ENCODE data around the gene CDIPT.
A peak's percentile ranks its signal among the peaks of the same experiment; 100 is the strongest.

Gene CDIPT

DNA sequence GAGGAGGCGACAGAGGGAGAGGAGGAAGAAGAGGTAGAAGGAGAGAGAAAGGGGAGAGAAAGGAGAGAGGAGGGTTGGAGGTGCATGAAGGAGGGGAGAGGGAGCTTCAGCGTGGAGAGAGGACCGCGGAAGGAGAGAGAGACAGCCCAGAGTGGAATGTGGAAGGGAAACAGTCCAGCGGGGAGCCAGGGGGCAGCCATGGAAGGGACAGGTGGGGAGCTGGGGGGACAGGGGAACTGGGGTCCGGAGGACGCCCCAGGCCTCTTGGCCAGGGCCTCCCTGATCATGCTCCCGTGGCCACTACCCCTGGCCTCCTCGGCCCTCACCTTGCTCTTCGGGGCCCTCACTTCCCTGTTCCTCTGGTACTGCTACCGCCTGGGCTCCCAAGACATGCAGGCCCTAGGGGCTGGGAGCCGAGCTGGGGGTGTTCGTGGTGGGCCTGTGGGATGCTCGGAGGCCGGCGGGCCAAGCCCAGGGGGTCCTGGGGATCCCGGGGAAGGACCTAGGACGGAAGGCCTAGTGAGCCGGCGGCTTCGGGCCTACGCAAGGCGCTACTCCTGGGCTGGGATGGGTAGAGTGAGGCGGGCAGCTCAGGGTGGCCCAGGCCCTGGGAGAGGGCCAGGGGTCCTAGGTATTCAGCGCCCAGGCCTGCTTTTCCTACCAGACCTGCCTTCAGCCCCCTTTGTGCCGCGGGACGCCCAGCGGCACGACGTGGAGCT is 38.0 kb upstream of the CDIPT start:
- TF ChIP-seq EZH2phosphoT487 (IDR thresholded peaks at IDR 0.05; ENCODE audit: borderline replicate concordance): no peak
- TF ChIP-seq, protein P1, sequence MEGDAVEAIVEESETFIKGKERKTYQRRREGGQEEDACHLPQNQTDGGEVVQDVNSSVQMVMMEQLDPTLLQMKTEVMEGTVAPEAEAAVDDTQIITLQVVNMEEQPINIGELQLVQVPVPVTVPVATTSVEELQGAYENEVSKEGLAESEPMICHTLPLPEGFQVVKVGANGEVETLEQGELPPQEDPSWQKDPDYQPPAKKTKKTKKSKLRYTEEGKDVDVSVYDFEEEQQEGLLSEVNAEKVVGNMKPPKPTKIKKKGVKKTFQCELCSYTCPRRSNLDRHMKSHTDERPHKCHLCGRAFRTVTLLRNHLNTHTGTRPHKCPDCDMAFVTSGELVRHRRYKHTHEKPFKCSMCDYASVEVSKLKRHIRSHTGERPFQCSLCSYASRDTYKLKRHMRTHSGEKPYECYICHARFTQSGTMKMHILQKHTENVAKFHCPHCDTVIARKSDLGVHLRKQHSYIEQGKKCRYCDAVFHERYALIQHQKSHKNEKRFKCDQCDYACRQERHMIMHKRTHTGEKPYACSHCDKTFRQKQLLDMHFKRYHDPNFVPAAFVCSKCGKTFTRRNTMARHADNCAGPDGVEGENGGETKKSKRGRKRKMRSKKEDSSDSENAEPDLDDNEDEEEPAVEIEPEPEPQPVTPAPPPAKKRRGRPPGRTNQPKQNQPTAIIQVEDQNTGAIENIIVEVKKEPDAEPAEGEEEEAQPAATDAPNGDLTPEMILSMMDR (conservative IDR thresholded peaks at IDR 0.05; ENCODE audit: low read length): no peak
- Histone ChIP-seq H4K20me1 (ENCODE audit: insufficient read depth, low read length, poor library complexity, severe bottlenecking) (peaks cover 12% of the 10 kb centered on the region), H3F3A (ENCODE audit: low read depth) (no peaks in the 10 kb centered on the region), H2AFZ (ENCODE audit: low read length) (no peak overlapping the region), H3K27me3 (ENCODE audit: insufficient read depth, low read length, poor library complexity, severe bottlenecking) (no peaks in the 10 kb centered on the region), H3K4me3 (ENCODE audit: low read length, poor library complexity, severe bottlenecking) (peak overlapping the region; percentile 70), H3K9me2 (replicated peaks; ENCODE audit: low read depth, low read length) (no peaks in the 10 kb centered on the region), H3K9me3 (ENCODE audit: insufficient read depth, low read depth, low read length) (no peaks in the 10 kb centered on the region), H3K79me2 (ENCODE audit: insufficient read depth, low read length) (no peaks in the 10 kb centered on the region), H3K4me1 (ENCODE audit: insufficient read depth, low read length, poor library complexity, severe bottlenecking) (peaks cover 13% of the 10 kb centered on the region), H3K9ac (ENCODE audit: low read depth, low read length, poor library complexity, severe bottlenecking) (no peak overlapping the region), H3K36me3 (ENCODE audit: insufficient read depth, low read length) (no peaks in the 10 kb centered on the region), H3K4me2 (ENCODE audit: low read depth, low read length, poor library complexity, severe bottlenecking) (peak overlapping the region; percentile 66)

DNA sequence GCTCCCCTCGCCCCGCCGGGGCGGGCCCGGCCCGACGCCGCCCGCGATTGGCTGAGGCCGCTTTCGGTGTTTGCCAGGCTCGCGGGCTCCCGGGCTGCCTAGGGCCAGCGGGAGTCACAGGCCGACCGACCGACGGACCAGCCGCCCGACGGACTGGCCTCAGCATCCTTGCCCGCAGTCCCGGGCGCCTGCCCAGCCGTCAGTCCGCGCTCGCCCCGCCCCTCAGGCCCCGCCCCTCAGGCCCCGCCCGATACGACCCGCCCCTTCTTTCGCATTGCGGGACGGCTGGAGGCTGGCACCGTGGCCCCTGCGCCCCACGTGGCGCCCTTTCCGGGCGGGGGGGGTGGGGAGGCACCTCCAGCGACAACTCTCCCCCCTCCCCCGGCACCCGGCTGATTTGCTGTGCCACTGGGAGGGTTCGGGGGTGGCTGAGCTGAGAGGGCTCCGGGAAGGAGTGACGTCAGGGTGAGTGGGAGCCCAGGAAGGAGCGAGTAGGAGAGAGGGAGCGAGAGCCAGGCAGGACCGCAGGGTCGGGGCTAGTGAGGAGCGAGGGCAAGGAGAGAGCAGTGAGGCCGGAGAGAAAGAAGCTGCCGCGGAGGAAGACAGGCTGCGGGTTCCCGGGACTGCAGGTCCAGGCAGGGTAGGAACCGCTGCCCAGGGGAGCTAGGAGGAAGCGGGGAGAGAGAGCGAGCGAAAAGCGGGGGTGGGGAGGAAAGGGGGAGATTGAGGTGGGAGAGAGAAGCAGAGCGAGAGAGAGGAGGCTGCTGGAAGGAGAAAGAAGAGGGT is 37.3 kb upstream of the CDIPT start, which contains the start of gene ASPHD1:
TSS of gene ASPHD1 (plus strand) at position 387 of the 786 bp plus-strand sequence. CDS start 484 bp downstream, outside the sequence.
- Histone ChIP-seq H3K79me2 (ENCODE audit: insufficient read depth, low read length) (no peaks in the 10 kb centered on the region), H3K9me3 (ENCODE audit: insufficient read depth, low read depth, low read length) (no peaks in the 10 kb centered on the region), H3K36me3 (ENCODE audit: insufficient read depth, low read length) (no peaks in the 10 kb centered on the region), H3K4me1 (ENCODE audit: insufficient read depth, low read length, poor library complexity, severe bottlenecking) (peaks cover 13% of the 10 kb centered on the region), H3K27me3 (ENCODE audit: insufficient read depth, low read length, poor library complexity, severe bottlenecking) (no peaks in the 10 kb centered on the region), H3K9ac (ENCODE audit: low read depth, low read length, poor library complexity, severe bottlenecking) (no peak within 1 kb of the TSS), H3K9me2 (replicated peaks; ENCODE audit: low read depth, low read length) (no peaks in the 10 kb centered on the region), H3F3A (ENCODE audit: low read depth) (no peaks in the 10 kb centered on the region), H3K4me2 (ENCODE audit: low read depth, low read length, poor library complexity, severe bottlenecking) (peak within 1 kb of the TSS; percentile 66), H2AFZ (ENCODE audit: low read length) (peak within 1 kb of the TSS; percentile 55; the same call in 1 of the 2 replicates), H3K4me3 (ENCODE audit: low read length, poor library complexity, severe bottlenecking) (peak within 1 kb of the TSS; percentile 70), H4K20me1 (ENCODE audit: insufficient read depth, low read length, poor library complexity, severe bottlenecking) (peaks cover 12% of the 10 kb centered on the region)
- TF ChIP-seq, protein P1 (conservative IDR thresholded peaks at IDR 0.05; ENCODE audit: low read length): no peak
- no peak for TF ChIP-seq EZH2phosphoT487 (IDR thresholded peaks at IDR 0.05; ENCODE audit: borderline replicate concordance)

DNA sequence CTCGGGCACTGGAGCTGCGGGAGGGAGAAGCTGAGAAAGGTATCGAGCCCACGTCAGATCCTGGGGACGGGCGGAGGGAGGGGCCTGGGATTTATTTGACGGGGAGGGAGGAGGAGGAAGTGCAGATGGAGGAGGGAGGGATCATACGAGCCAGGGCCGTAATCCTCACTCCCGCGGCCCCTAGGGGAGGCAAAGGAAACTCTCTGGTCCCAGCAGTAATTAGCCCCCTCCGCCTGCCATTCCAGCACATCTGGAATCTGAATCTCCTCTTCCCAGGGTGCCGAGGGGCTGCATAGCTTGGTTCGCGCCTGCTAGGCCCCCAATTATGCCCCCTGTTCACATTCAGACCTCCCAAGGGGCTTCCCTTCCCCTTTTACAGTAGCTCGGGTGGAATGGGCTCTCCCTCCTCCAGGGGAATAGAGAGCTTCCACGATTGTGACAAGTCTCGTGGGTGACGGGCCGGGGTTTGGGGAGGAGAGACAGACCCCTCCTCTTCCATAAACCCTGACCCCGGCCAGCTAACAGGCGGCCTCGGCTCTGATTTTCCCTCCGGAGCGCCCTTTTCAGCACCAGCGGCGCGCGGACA is 36.6 kb upstream of the CDIPT start, which contains the start of gene SEZ6L2:
TSS of gene SEZ6L2 (minus strand) at position 35 of the 586 bp plus-strand sequence. CDS start 531 bp downstream, outside the sequence.
- H2AFZ ChIP-seq (ENCODE audit: low read length): peak within 1 kb of the TSS; percentile 55; the same call in 1 of the 2 replicates
- no peaks in the 10 kb centered on the region for H3K79me2 ChIP-seq (ENCODE audit: insufficient read depth, low read length)
- peaks cover 13% of the 10 kb centered on the region for H3K4me1 ChIP-seq (ENCODE audit: insufficient read depth, low read length, poor library complexity, severe bottlenecking)
- TF ChIP-seq, protein P1 (conservative IDR thresholded peaks at IDR 0.05; ENCODE audit: low read length): peak; percentile 16; the same call in 1 of the 2 replicates
- TF ChIP-seq EZH2phosphoT487 (IDR thresholded peaks at IDR 0.05; ENCODE audit: borderline replicate concordance): no peak
- no peaks in the 10 kb centered on the region for H3K36me3 ChIP-seq (ENCODE audit: insufficient read depth, low read length)
- no peaks in the 10 kb centered on the region for H3F3A ChIP-seq (ENCODE audit: low read depth)
- H3K9me2 ChIP-seq (replicated peaks; ENCODE audit: low read depth, low read length): no peaks in the 10 kb centered on the region
- H3K4me3 ChIP-seq (ENCODE audit: low read length, poor library complexity, severe bottlenecking): peak within 1 kb of the TSS; percentile 70
- H3K9me3 ChIP-seq (ENCODE audit: insufficient read depth, low read depth, low read length): no peaks in the 10 kb centered on the region
- no peak within 1 kb of the TSS for H3K9ac ChIP-seq (ENCODE audit: low read depth, low read length, poor library complexity, severe bottlenecking)
- H4K20me1 ChIP-seq (ENCODE audit: insufficient read depth, low read length, poor library complexity, severe bottlenecking): peaks cover 12% of the 10 kb centered on the region
- no peaks in the 10 kb centered on the region for H3K27me3 ChIP-seq (ENCODE audit: insufficient read depth, low read length, poor library complexity, severe bottlenecking)
- peak within 1 kb of the TSS; percentile 66 for H3K4me2 ChIP-seq (ENCODE audit: low read depth, low read length, poor library complexity, severe bottlenecking)
